ENCODE data around the gene MUC22.

The MUC22 gene

GRCh38 chr6:30974490-30975252 lies 35.6 kb upstream of the MUC22 start:
- H3K36me3 ChIP-seq (ENCODE audit: insufficient read depth, low read length), result no peaks in the 10 kb centered on the region
- no peak for TF ChIP-seq CTCF (conservative IDR thresholded peaks at IDR 0.05; ENCODE audit: low read length)
- no peak for TF ChIP-seq EZH2phosphoT487 (IDR thresholded peaks at IDR 0.05; ENCODE audit: borderline replicate concordance)
- no peaks in the 10 kb centered on the region for H3K9me2 ChIP-seq (replicated peaks; ENCODE audit: low read depth, low read length)
- no peaks in the 10 kb centered on the region for H3K4me1 ChIP-seq (ENCODE audit: insufficient read depth, low read length, poor library complexity, severe bottlenecking)
- H3K9me3 ChIP-seq (ENCODE audit: insufficient read depth, low read depth, low read length), result no peaks in the 10 kb centered on the region
- H3F3A ChIP-seq (ENCODE audit: low read depth), result no peaks in the 10 kb centered on the region
- no peak overlapping the region for H3K4me2 ChIP-seq (ENCODE audit: low read depth, low read length, poor library complexity, severe bottlenecking)
- H3K27me3 ChIP-seq (ENCODE audit: insufficient read depth, low read length, poor library complexity, severe bottlenecking), result no peaks in the 10 kb centered on the region
- no peak overlapping the region for H3K4me3 ChIP-seq (ENCODE audit: low read length, poor library complexity, severe bottlenecking)
- H3K9ac ChIP-seq (ENCODE audit: low read depth, low read length, poor library complexity, severe bottlenecking), result no peak overlapping the region
- H3K79me2 ChIP-seq (ENCODE audit: insufficient read depth, low read length), result no peaks in the 10 kb centered on the region
- no peak overlapping the region for H2AFZ ChIP-seq (ENCODE audit: low read length)
- no peaks in the 10 kb centered on the region for H4K20me1 ChIP-seq (ENCODE audit: insufficient read depth, low read length, poor library complexity, severe bottlenecking)

GRCh38 chr6:30979141-30979540 lies 31.1 kb upstream of the MUC22 start:
- Histone ChIP-seq H3F3A (ENCODE audit: low read depth) (no peaks in the 10 kb centered on the region), H3K79me2 (ENCODE audit: insufficient read depth, low read length) (no peaks in the 10 kb centered on the region), H2AFZ (ENCODE audit: low read length) (no peak overlapping the region), H3K9me2 (replicated peaks; ENCODE audit: low read depth, low read length) (no peaks in the 10 kb centered on the region), H3K27me3 (ENCODE audit: insufficient read depth, low read length, poor library complexity, severe bottlenecking) (no peaks in the 10 kb centered on the region), H3K4me2 (ENCODE audit: low read depth, low read length, poor library complexity, severe bottlenecking) (no peak overlapping the region), H4K20me1 (ENCODE audit: insufficient read depth, low read length, poor library complexity, severe bottlenecking) (no peaks in the 10 kb centered on the region), H3K4me1 (ENCODE audit: insufficient read depth, low read length, poor library complexity, severe bottlenecking) (peaks cover 8% of the 10 kb centered on the region), H3K36me3 (ENCODE audit: insufficient read depth, low read length) (no peaks in the 10 kb centered on the region), H3K9ac (ENCODE audit: low read depth, low read length, poor library complexity, severe bottlenecking) (no peak overlapping the region), H3K4me3 (ENCODE audit: low read length, poor library complexity, severe bottlenecking) (no peak overlapping the region), H3K9me3 (ENCODE audit: insufficient read depth, low read depth, low read length) (no peaks in the 10 kb centered on the region)
- TF ChIP-seq CTCF (conservative IDR thresholded peaks at IDR 0.05; ENCODE audit: low read length) (no peak), EZH2phosphoT487 (IDR thresholded peaks at IDR 0.05; ENCODE audit: borderline replicate concordance) (no peak)

- no peaks in the 10 kb centered on the region for H3K9me3 ChIP-seq (ENCODE audit: insufficient read depth, low read depth, low read length)
- no peak overlapping the region for H3K9ac ChIP-seq (ENCODE audit: low read depth, low read length, poor library complexity, severe bottlenecking)
- no peaks in the 10 kb centered on the region for H3K27me3 ChIP-seq (ENCODE audit: insufficient read depth, low read length, poor library complexity, severe bottlenecking)
- H3K36me3 ChIP-seq (ENCODE audit: insufficient read depth, low read length), result no peaks in the 10 kb centered on the region
- H3K4me2 ChIP-seq (ENCODE audit: low read depth, low read length, poor library complexity, severe bottlenecking), result no peak overlapping the region
- H3K4me3 ChIP-seq (ENCODE audit: low read length, poor library complexity, severe bottlenecking), result no peak overlapping the region
- no peaks in the 10 kb centered on the region for H4K20me1 ChIP-seq (ENCODE audit: insufficient read depth, low read length, poor library complexity, severe bottlenecking)
- no peaks in the 10 kb centered on the region for H3F3A ChIP-seq (ENCODE audit: low read depth)
- H3K79me2 ChIP-seq (ENCODE audit: insufficient read depth, low read length), result no peaks in the 10 kb centered on the region
- TF ChIP-seq EZH2phosphoT487 (IDR thresholded peaks at IDR 0.05; ENCODE audit: borderline replicate concordance), result no peak
- no peak for TF ChIP-seq CTCF (conservative IDR thresholded peaks at IDR 0.05; ENCODE audit: low read length)
- no peaks in the 10 kb centered on the region for H3K9me2 ChIP-seq (replicated peaks; ENCODE audit: low read depth, low read length)
- peaks cover 8% of the 10 kb centered on the region for H3K4me1 ChIP-seq (ENCODE audit: insufficient read depth, low read length, poor library complexity, severe bottlenecking)
- H2AFZ ChIP-seq (ENCODE audit: low read length), result no peak overlapping the region
These were observed 30.6 kb upstream of the MUC22 start for GRCh38 chr6:30979690-30980089.
